NCI-H2107 (cell line): Measurements from ENCODE around the gene CEP131.

Source experiments
- DNase-seq: peaks from one replicate; lab custom pipeline; 2025; lab: John Stamatoyannopoulos, UW

CEP131 gene

GRCh38 chr17:81199482-81199830 is 23.3 kb downstream of the CEP131 start:
- DNase-seq = no peak

GRCh38 chr17:81198826-81199481 is 23.8 kb downstream of the CEP131 start:
- no peak for DNase-seq

GRCh38 chr17:81197831-81198490 is 24.8 kb downstream of the CEP131 start:
- no peak for DNase-seq

GRCh38 chr17:81197409-81197795 is 25.4 kb downstream of the CEP131 start:
- no peak for DNase-seq

- no peak for DNase-seq
These were observed 26.0 kb downstream of the CEP131 start for GRCh38 chr17:81196505-81197408.

GRCh38 chr17:81195941-81196495 is 26.7 kb downstream of the CEP131 start:
- no peak for DNase-seq

GRCh38 chr17:81194941-81195901 is 27.5 kb downstream of the CEP131 start:
- no peak for DNase-seq

- no peak for DNase-seq
These were observed 28.5 kb downstream of the CEP131 start for GRCh38 chr17:81194225-81194760.

- no peak for DNase-seq
These were observed 29.1 kb downstream of the CEP131 start for GRCh38 chr17:81193470-81194224.

- DNase-seq = no peak
These were observed 29.7 kb downstream of the CEP131 start for GRCh38 chr17:81193051-81193410.

- no peak for DNase-seq
These were observed 30.2 kb downstream of the CEP131 start for GRCh38 chr17:81192386-81193050.

- no peak for DNase-seq
These were observed 31.1 kb downstream of the CEP131 start for GRCh38 chr17:81191646-81192045.

GRCh38 chr17:81191116-81191515 is 31.6 kb downstream of the CEP131 start:
- DNase-seq = no peak

- no peak for DNase-seq
These were observed 32.2 kb downstream of the CEP131 start for GRCh38 chr17:81190591-81190990.

- no peak for DNase-seq
These were observed 32.9 kb downstream of the CEP131 start for GRCh38 chr17:81189670-81190530.

GRCh38 chr17:81189016-81189415 is 33.7 kb downstream of the CEP131 start:
- no peak for DNase-seq

GRCh38 chr17:81188491-81188840 is 34.3 kb downstream of the CEP131 start:
- no peak for DNase-seq

- no peak for DNase-seq
These were observed 34.9 kb downstream of the CEP131 start for GRCh38 chr17:81187586-81188490.
